K562 (cell line): ENCODE measurements around the gene MYOZ1. TPM values are rescaled to one million over a fixed set of nuclear protein-coding genes. Genes with fewer than 3 reads are reported as not detected.

ENCODE experiments used
- ATF3 ChIP-seq, 2 experiments: fragments of 450-650 bp in 1 of 2; sonication (generic) in 1 of 2; formaldehyde crosslinking in 1 of 2; IDR thresholded peaks in 1 of 2; conservative IDR thresholded peaks in 1 of 2; 2 replicates each; pipeline versions ENCODE4 v1.6.1 to v1.8.1; 2016 to 2023; ENCODE audit warnings: mild to moderate bottlenecking in 2 of 2, moderate library complexity in 2 of 2, inconsistent platforms in 1 of 2, missing genetic modification reagents in 1 of 2
- ESRRA ChIP-seq: fragments of 450-650 bp; IDR thresholded peaks from 2 replicates; pipeline ENCODE4 v1.6.1; 2014; ENCODE audit warnings: low read depth, mild to moderate bottlenecking, moderate library complexity, borderline replicate concordance
- FOSL1 ChIP-seq: fragments of 200-800 bp; sonication (Bioruptor generic); conservative IDR thresholded peaks from 2 replicates; pipeline ENCODE4 v1.6.1; 2016; ENCODE audit warnings: missing genetic modification characterization, missing compliant biosample characterization
- GATAD2B ChIP-seq: fragments of 450-650 bp; IDR thresholded peaks from 2 replicates; pipeline ENCODE4 v1.6.1; 2017; ENCODE audit warnings: mild to moderate bottlenecking, borderline replicate concordance
- HINFP ChIP-seq: fragments of 450-650 bp; conservative IDR thresholded peaks from 2 replicates; pipeline ENCODE4 v1.6.1; 2016; ENCODE audit warnings: missing genetic modification characterization, low read depth, mild to moderate bottlenecking, control low read depth, missing compliant biosample characterization
- MYNN ChIP-seq, 2 experiments: sonication (generic); formaldehyde crosslinking in 1 of 2; IDR thresholded peaks; 2 replicates each; pipeline versions ENCODE4 v1.5.0 to v1.6.1; 2016 to 2020; ENCODE audit warnings: antibody characterized with exemption in 1 of 2, missing genetic modification reagents in 1 of 2
- NFIC ChIP-seq: fragments of 450-650 bp; IDR thresholded peaks from 2 replicates; pipeline ENCODE4 v1.6.1; 2017; ENCODE audit warnings: mild to moderate bottlenecking, inconsistent platforms
- PHB2 ChIP-seq: fragments of 450-650 bp; IDR thresholded peaks from 2 replicates; pipeline ENCODE4 v1.6.1; 2017; ENCODE audit warnings: low read depth
- RBM25 ChIP-seq: fragments of 200-400 bp; formaldehyde crosslinking; IDR thresholded peaks from 2 replicates; pipeline ENCODE4 v1.6.1; 2018; ENCODE audit warnings: low read length, low read depth, moderate library complexity; ENCODE audit not compliant: severe bottlenecking
- RFX1 ChIP-seq: fragments of 450-650 bp; IDR thresholded peaks from 2 replicates; pipeline ENCODE4 v1.6.1; 2016; ENCODE audit warnings: mild to moderate bottlenecking, moderate library complexity
- SMAD4 ChIP-seq: fragments of 250-450 bp; sonication (Bioruptor Pico); conservative IDR thresholded peaks from 2 replicates; pipeline ENCODE4 v1.8.0; 2021; ENCODE audit warnings: inconsistent platforms, mild to moderate bottlenecking, moderate library complexity
- TOE1 ChIP-seq, 2 experiments: fragments of 450-650 bp in 1 of 2; sonication (generic) in 1 of 2; formaldehyde crosslinking in 1 of 2; IDR thresholded peaks; 2 replicates each; pipeline versions ENCODE4 v1.7.1 to v1.8.0; 2016 to 2022; ENCODE audit warnings: borderline replicate concordance in 2 of 2, mild to moderate bottlenecking in 2 of 2, antibody characterized with exemption in 1 of 2, inconsistent platforms in 1 of 2, low read depth in 1 of 2, missing genetic modification reagents in 1 of 2, moderate library complexity in 1 of 2
- ZNF121 ChIP-seq: sonication (generic); formaldehyde crosslinking; conservative IDR thresholded peaks from 2 replicates; pipeline ENCODE4 v1.8.0; 2022; ENCODE audit warnings: missing genetic modification reagents
- ZNF699 ChIP-seq: fragments of 250-450 bp; sonication (Bioruptor Pico); IDR thresholded peaks from 2 replicates; pipeline ENCODE4 v1.8.0; 2021; ENCODE audit warnings: mild to moderate bottlenecking, moderate library complexity; ENCODE audit not compliant: insufficient replicate concordance
- ZNF79 ChIP-seq: fragments of 250-450 bp; sonication (Bioruptor Pico); IDR thresholded peaks from 2 replicates; pipeline ENCODE4 v1.4.0; 2020; ENCODE audit warnings: low read depth, mild to moderate bottlenecking, moderate library complexity
- polyA plus RNA-seq, 8 experiments: library from polyadenylated mRNA; depleted of rRNA in 4 of 8; stranded (reverse) in 5 of 8; unstranded in 3 of 8; fragments of >200 nt; fragmentation: Nextera tagmentation in 2 of 8; fragmentation: Illumina TruSeq in 1 of 8; extraction: Ambion mirVana in 2 of 8; extraction: Trizol in 1 of 8; gene quantifications; 2 replicates each; pipeline versions ENCODE4 v1.2.1 to v1.2.3, GENCODE V29; 2011 to 2014; ENCODE audit warnings: inconsistent platforms in 1 of 8, missing spikeins in 1 of 8
- total RNA-seq, 7 experiments: library from RNA; depleted of rRNA in 6 of 7; stranded (reverse); fragments of >200 nt in 6 of 7; fragmentation: Illumina TruSeq in 2 of 7; extraction: Trizol in 2 of 7; gene quantifications; 2 replicates each; pipeline versions ENCODE4 v1.2.1 to v1.2.3, GENCODE V29; 2011 to 2021; ENCODE audit warnings: low replicate concordance in 1 of 7
- TF ChIP-seq, protein P1 (sequence below): fragments of 450-650 bp; IDR thresholded peaks from 2 replicates; pipeline ENCODE4 v1.6.1; 2017; ENCODE audit warnings: antibody characterized with exemption
- TF ChIP-seq, protein P2 (sequence below): fragments of 150-350 bp; IDR thresholded peaks from 2 replicates; pipeline ENCODE4 v1.6.1; 2014; ENCODE audit warnings: low read depth, mild to moderate bottlenecking, low read length, borderline replicate concordance

Gene MYOZ1
- total and polyA plus RNA-seq, 9 of the 15 experiments (the other 6 are each of a cell fraction or from before 2014, with no cell fraction given) = 0.03 to 0.18 (median 0.07) TPM; not detected in 5

DNA sequence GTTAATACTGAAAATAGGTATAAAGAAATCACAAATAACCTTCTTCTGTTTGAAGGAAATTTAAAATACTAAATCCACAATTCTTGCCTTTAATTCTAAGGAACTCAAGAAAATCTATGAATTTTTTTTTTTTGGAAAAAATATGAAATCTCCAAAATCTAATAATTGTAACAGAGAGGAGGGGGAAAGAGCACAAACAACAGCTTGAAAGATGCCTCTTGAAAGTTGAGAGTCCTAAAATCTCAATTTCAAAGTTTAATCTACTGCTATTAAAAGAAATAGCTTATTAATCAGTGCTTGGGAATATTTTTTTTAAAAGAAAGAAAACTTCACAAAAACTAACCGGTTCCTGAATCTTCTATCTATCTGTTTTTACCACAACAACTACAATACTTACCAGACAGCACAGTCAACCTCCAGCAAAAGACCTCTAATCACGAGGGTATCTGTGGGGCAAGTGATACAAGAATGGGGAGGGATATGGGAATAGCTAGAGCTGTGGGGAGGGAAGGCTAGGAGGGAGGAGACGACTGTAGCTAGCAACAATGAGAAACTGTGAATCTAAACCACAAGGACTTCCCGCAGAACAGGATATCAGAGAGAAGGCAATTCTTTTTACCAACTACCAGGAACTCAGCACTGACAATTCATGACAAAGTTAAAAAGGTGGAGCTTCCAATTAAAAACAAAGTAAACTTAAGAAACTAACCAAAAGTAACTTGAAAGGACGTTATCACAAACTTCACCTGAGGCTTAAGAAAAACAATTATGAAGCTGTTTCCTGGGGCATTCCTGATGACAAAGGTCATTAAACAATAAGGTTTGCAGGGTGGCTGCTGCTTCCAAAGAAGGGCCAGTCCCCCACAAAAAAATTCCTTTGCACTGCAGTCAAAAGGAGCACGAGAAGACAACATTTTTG, 50.1 kb downstream of the MYOZ1 start, which contains the start of gene USP54 (continued):
- TF ChIP-seq, protein P1, sequence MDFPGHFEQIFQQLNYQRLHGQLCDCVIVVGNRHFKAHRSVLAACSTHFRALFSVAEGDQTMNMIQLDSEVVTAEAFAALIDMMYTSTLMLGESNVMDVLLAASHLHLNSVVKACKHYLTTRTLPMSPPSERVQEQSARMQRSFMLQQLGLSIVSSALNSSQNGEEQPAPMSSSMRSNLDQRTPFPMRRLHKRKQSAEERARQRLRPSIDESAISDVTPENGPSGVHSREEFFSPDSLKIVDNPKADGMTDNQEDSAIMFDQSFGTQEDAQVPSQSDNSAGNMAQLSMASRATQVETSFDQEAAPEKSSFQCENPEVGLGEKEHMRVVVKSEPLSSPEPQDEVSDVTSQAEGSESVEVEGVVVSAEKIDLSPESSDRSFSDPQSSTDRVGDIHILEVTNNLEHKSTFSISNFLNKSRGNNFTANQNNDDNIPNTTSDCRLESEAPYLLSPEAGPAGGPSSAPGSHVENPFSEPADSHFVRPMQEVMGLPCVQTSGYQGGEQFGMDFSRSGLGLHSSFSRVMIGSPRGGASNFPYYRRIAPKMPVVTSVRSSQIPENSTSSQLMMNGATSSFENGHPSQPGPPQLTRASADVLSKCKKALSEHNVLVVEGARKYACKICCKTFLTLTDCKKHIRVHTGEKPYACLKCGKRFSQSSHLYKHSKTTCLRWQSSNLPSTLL = no peak
- TF ChIP-seq RBM25 (no peak), RFX1 (no peak), ZNF699 (CRISPR knock-in tag) (no peak), GATAD2B (no peak), TOE1 (IDR thresholded peaks at IDR 0.05; ENCODE audit: borderline replicate concordance) (peak; percentile 64; the same call in 1 of the 2 replicates), TOE1 (CRISPR knock-in tag; IDR thresholded peaks at IDR 0.05; ENCODE audit: borderline replicate concordance, low read depth) (no peak), SMAD4 (CRISPR knock-in tag) (no peak; the same call in 1 of the 2 replicates), ATF3 (IDR thresholded peaks at IDR 0.05) (no peak), ATF3 (CRISPR knock-in tag; conservative IDR thresholded peaks at IDR 0.05) (no peak), NFIC (no peak), ZNF79 (CRISPR knock-in tag) (no peak), HINFP (tag) (no peak), ZNF121 (CRISPR knock-in tag) (no peak), ESRRA (peak; percentile 53; the same call in 1 of the 2 replicates), PHB2 (no peak), MYNN (IDR thresholded peaks at IDR 0.05) (no peak), MYNN (CRISPR knock-in tag; IDR thresholded peaks at IDR 0.05) (no peak), FOSL1 (tag) (peak; percentile 22)
- TF ChIP-seq, protein P2, sequence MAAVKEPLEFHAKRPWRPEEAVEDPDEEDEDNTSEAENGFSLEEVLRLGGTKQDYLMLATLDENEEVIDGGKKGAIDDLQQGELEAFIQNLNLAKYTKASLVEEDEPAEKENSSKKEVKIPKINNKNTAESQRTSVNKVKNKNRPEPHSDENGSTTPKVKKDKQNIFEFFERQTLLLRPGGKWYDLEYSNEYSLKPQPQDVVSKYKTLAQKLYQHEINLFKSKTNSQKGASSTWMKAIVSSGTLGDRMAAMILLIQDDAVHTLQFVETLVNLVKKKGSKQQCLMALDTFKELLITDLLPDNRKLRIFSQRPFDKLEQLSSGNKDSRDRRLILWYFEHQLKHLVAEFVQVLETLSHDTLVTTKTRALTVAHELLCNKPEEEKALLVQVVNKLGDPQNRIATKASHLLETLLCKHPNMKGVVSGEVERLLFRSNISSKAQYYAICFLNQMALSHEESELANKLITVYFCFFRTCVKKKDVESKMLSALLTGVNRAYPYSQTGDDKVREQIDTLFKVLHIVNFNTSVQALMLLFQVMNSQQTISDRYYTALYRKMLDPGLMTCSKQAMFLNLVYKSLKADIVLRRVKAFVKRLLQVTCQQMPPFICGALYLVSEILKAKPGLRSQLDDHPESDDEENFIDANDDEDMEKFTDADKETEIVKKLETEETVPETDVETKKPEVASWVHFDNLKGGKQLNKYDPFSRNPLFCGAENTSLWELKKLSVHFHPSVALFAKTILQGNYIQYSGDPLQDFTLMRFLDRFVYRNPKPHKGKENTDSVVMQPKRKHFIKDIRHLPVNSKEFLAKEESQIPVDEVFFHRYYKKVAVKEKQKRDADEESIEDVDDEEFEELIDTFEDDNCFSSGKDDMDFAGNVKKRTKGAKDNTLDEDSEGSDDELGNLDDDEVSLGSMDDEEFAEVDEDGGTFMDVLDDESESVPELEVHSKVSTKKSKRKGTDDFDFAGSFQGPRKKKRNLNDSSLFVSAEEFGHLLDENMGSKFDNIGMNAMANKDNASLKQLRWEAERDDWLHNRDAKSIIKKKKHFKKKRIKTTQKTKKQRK = no peak
